ENCODE data around the gene AK8.
A peak's percentile ranks its signal among the peaks of the same experiment; 100 is the strongest.

AK8 gene

DNA sequence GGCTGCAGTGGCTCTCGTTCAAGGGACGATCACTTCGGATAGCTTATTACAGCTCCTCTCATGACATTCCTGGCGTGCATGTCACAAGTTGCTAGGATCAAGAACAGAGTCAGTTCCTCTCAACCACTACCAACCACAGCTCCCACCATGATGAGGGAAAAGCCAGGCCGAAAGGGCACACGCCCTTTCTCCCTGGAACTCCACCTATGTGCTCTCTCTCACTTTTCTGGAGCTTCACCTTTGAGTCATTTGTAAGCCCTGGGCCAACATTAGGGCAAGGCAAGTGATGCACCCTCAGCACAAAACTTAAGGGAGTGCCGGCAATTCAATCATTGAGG lies 2.2 kb upstream of the AK8 start:
- no peak for TF ChIP-seq ZFP30 (CRISPR knock-in tag; IDR thresholded peaks at IDR 0.05)
- TF ChIP-seq, protein P1, sequence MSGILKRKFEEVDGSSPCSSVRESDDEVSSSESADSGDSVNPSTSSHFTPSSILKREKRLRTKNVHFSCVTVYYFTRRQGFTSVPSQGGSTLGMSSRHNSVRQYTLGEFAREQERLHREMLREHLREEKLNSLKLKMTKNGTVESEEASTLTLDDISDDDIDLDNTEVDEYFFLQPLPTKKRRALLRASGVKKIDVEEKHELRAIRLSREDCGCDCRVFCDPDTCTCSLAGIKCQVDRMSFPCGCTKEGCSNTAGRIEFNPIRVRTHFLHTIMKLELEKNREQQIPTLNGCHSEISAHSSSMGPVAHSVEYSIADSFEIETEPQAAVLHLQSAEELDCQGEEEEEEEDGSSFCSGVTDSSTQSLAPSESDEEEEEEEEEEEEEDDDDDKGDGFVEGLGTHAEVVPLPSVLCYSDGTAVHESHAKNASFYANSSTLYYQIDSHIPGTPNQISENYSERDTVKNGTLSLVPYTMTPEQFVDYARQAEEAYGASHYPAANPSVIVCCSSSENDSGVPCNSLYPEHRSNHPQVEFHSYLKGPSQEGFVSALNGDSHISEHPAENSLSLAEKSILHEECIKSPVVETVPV (CRISPR knock-in tag; IDR thresholded peaks at IDR 0.05): no peak
- TF ChIP-seq BACH2 (CRISPR knock-in tag; IDR thresholded peaks at IDR 0.05; ENCODE audit: borderline replicate concordance): no peak
- TF ChIP-seq ZNF8 (CRISPR knock-in tag; IDR thresholded peaks at IDR 0.05): no peak
- TF ChIP-seq ZNF565 (CRISPR knock-in tag; conservative IDR thresholded peaks at IDR 0.05; ENCODE audit: low read depth): no peak
- no peak for TF ChIP-seq RARB (CRISPR knock-in tag; IDR thresholded peaks at IDR 0.05)
- ATAC-seq: no peak

DNA sequence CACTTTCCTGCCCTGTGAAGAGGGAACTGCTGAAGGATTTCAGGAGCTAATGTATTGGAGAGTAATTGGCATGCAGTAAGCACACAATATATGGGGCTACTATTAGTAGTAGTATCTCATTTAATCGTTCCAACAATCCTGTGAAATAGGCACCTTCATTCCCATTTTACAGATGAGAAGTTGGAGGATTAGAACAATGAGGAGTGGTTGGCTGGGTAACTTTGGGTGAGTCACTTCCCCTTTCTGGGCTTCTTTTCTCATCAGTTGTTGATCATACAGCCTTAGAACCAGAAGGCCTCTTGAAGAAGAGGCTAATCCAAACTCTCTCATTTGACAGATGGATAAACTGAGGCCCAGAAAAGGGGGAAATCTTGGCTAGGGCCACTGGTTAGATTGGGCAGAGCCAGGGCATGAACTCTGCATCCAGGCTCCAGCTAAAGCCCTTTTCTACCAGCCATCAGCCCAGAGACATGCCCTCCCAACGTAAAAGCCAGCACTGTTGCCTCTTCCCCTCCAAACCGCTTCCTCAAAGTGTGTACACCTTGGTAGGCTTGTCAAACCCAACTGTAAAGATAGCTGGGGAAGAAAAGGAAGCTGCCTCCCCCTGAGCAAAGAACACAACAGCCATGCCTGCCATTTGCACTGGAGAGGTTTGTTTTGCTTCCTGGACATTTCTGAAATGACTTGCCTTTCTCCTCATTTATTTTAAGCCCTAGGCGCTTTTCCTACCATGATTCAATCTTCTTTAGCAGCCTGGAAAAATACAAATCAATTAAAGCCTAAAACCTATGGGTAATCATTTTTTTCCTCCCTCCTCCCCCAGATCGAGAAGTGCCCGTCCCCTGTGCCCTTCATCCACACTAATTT lies 1.6 kb upstream of the AK8 start:
- TF ChIP-seq CSDC2 (CRISPR knock-in tag; IDR thresholded peaks at IDR 0.05) (no peak), ARNTL (CRISPR knock-in tag; IDR thresholded peaks at IDR 0.05; ENCODE audit: borderline replicate concordance, low read depth) (no peak), ISL1 (CRISPR knock-in tag; IDR thresholded peaks at IDR 0.05) (no peak), ZC3H10 (CRISPR knock-in tag; IDR thresholded peaks at IDR 0.05) (no peak), ZFP30 (CRISPR knock-in tag; IDR thresholded peaks at IDR 0.05) (no peak), ZFP3 (CRISPR knock-in tag; IDR thresholded peaks at IDR 0.05) (no peak), TOX (CRISPR knock-in tag; IDR thresholded peaks at IDR 0.05; ENCODE audit: borderline replicate concordance) (no peak), OSR1 (CRISPR knock-in tag; IDR thresholded peaks at IDR 0.05) (no peak), ESRRG (CRISPR knock-in tag; IDR thresholded peaks at IDR 0.05) (no peak), PPARA (CRISPR knock-in tag; IDR thresholded peaks at IDR 0.05; ENCODE audit: borderline replicate concordance) (no peak), ZNF70 (CRISPR knock-in tag; IDR thresholded peaks at IDR 0.05) (no peak), RARB (CRISPR knock-in tag; IDR thresholded peaks at IDR 0.05) (no peak)
- TF ChIP-seq, protein P2, sequence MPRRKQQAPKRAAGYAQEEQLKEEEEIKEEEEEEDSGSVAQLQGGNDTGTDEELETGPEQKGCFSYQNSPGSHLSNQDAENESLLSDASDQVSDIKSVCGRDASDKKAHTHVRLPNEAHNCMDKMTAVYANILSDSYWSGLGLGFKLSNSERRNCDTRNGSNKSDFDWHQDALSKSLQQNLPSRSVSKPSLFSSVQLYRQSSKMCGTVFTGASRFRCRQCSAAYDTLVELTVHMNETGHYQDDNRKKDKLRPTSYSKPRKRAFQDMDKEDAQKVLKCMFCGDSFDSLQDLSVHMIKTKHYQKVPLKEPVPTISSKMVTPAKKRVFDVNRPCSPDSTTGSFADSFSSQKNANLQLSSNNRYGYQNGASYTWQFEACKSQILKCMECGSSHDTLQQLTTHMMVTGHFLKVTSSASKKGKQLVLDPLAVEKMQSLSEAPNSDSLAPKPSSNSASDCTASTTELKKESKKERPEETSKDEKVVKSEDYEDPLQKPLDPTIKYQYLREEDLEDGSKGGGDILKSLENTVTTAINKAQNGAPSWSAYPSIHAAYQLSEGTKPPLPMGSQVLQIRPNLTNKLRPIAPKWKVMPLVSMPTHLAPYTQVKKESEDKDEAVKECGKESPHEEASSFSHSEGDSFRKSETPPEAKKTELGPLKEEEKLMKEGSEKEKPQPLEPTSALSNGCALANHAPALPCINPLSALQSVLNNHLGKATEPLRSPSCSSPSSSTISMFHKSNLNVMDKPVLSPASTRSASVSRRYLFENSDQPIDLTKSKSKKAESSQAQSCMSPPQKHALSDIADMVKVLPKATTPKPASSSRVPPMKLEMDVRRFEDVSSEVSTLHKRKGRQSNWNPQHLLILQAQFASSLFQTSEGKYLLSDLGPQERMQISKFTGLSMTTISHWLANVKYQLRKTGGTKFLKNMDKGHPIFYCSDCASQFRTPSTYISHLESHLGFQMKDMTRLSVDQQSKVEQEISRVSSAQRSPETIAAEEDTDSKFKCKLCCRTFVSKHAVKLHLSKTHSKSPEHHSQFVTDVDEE (CRISPR knock-in tag; IDR thresholded peaks at IDR 0.05): no peak
- TF ChIP-seq, protein P3, sequence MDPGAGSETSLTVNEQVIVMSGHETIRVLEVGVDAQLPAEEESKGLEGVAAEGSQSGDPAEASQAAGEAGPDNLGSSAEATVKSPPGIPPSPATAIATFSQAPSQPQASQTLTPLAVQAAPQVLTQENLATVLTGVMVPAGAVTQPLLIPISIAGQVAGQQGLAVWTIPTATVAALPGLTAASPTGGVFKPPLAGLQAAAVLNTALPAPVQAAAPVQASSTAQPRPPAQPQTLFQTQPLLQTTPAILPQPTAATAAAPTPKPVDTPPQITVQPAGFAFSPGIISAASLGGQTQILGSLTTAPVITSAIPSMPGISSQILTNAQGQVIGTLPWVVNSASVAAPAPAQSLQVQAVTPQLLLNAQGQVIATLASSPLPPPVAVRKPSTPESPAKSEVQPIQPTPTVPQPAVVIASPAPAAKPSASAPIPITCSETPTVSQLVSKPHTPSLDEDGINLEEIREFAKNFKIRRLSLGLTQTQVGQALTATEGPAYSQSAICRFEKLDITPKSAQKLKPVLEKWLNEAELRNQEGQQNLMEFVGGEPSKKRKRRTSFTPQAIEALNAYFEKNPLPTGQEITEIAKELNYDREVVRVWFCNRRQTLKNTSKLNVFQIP (CRISPR knock-in tag; IDR thresholded peaks at IDR 0.05; ENCODE audit: borderline replicate concordance, low read depth): no peak
- TF ChIP-seq, protein P1 (CRISPR knock-in tag; IDR thresholded peaks at IDR 0.05): no peak
- ATAC-seq: no peak

DNA sequence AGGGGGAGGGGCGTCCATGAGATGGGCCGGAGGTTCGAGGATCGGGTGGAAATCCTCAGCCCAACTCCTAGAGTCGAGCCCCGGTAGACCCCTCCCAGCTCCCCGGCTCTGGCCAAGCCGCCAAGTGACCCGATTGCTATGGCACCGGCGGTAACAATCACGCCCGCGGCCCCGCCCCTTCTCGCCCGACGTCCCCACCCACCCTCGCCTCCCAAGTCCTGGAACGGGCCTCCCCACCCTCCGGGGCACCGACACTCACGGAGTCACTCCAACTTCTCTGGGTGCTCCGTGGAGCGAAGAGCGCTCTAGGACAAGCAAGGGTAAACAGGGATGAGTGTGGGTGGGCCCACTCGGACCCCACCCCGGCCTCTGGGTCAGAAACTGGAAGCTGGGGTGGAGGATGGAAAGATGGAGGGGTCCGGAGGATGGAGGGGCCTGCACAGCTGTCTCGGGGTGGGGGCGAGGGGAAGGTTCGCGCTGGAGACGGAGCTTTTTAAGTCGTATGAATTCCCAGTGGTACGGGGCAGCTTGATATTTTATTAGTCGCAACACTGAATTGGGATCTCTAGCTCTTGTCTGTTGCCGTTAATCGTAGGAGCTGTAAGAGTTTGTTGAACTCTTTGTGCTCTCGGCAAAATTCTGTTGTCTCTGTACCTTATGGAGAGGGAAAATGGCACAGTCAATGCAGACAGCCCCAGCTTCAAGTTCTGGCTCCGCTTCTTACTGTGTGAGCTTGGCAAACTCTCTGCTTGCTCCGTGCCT lies 792 bp upstream of the AK8 start, which contains the start of gene SPACA9:
Gene SPACA9, plus strand, starts transcription at position 204 of the 762 bp plus-strand sequence. CDS start 5,050 bp downstream, outside the sequence.
- ATAC-seq: peak; percentile 83
- TF ChIP-seq, protein P4, sequence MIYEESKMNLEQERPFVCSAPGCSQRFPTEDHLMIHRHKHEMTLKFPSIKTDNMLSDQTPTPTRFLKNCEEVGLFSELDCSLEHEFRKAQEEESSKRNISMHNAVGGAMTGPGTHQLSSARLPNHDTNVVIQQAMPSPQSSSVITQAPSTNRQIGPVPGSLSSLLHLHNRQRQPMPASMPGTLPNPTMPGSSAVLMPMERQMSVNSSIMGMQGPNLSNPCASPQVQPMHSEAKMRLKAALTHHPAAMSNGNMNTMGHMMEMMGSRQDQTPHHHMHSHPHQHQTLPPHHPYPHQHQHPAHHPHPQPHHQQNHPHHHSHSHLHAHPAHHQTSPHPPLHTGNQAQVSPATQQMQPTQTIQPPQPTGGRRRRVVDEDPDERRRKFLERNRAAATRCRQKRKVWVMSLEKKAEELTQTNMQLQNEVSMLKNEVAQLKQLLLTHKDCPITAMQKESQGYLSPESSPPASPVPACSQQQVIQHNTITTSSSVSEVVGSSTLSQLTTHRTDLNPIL (CRISPR knock-in tag; IDR thresholded peaks at IDR 0.05; ENCODE audit: low read depth): no peak
- TF ChIP-seq TCF4 (CRISPR knock-in tag; IDR thresholded peaks at IDR 0.05; ENCODE audit: borderline replicate concordance): no peak
- TF ChIP-seq PPARA (CRISPR knock-in tag; IDR thresholded peaks at IDR 0.05; ENCODE audit: borderline replicate concordance): no peak
- TF ChIP-seq OSR1 (CRISPR knock-in tag; IDR thresholded peaks at IDR 0.05): no peak
- TF ChIP-seq, protein P5, sequence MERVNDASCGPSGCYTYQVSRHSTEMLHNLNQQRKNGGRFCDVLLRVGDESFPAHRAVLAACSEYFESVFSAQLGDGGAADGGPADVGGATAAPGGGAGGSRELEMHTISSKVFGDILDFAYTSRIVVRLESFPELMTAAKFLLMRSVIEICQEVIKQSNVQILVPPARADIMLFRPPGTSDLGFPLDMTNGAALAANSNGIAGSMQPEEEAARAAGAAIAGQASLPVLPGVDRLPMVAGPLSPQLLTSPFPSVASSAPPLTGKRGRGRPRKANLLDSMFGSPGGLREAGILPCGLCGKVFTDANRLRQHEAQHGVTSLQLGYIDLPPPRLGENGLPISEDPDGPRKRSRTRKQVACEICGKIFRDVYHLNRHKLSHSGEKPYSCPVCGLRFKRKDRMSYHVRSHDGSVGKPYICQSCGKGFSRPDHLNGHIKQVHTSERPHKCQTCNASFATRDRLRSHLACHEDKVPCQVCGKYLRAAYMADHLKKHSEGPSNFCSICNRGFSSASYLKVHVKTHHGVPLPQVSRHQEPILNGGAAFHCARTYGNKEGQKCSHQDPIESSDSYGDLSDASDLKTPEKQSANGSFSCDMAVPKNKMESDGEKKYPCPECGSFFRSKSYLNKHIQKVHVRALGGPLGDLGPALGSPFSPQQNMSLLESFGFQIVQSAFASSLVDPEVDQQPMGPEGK (CRISPR knock-in tag; IDR thresholded peaks at IDR 0.05; ENCODE audit: borderline replicate concordance): 0 out of 2 replicates have a peak, but pooled peaks have one; percentile 4

Data from SK-N-SH treated with all-trans-retinoic acid at 6 μM for 48 hours (cell line).